ENCODE data around the gene CNPY4.

GRCh38 chr7:100147278-100147677, 27.8 kb downstream of the CNPY4 start:
- TF ChIP-seq EP300 (IDR thresholded peaks at IDR 0.05; ENCODE audit: borderline replicate concordance in 1 of 2, control insufficient read depth in 1 of 2, low read depth in 2 of 2, low read length in 2 of 2) (no peak), CTCF (IDR thresholded peaks at IDR 0.05 in 2 of 3, conservative IDR thresholded peaks at IDR 0.05 in 1 of 3; ENCODE audit: control insufficient read depth in 2 of 3, extremely low read depth in 1 of 3, insufficient read depth in 1 of 3, low read depth in 3 of 3, low read length in 3 of 3) (no peak)

Data from GM12878 (cell line).